Right kidney (tissue), 1 donor: Measurements from ENCODE around the gene FAM117B.
"Not testable (repeated sequence)": the region's sequence is repeated elsewhere in the genome, so short reads cannot be mapped to it uniquely, and the experiment has no call there.

Experiments used
- DNase-seq: peaks from one replicate; pipeline ENCODE4 v3.0.0-alpha.2; 2016

Gene FAM117B

DNA sequence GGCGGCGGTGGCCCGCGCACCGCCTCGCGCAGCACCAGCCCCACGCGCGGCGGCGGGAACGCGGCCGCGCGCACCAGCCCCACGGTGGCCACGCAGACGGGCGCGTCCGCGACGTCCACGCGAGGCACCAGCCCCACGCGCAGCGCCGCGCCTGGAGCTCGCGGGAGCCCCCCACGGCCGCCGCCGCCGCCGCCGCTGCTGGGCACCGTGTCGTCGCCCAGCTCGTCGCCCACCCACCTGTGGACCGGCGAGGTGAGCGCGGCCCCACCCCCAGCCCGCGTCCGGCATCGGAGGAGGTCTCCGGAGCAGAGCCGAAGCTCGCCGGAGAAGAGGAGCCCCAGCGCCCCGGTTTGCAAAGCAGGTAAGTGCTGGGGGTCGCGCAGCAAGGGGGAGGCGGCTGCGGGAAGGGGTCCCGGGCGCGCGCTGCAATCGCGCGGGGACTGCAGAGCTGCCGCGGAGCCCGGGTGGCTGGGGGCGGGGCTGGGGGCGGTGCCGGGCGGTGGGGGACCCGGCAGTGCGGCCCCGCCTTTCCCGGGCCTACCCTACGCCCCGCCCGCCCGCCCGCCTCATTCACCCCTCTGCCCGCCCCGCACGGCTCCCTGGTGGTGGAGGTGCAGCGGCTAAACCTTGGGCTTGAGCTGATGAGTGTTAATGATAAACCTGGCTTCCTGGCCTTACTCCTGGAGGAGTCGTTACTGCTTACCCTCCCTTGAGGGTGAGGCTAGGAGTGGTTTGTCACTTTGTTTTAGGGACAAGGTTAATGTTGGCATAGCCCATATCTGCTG lies 851 bp downstream of the FAM117B start:
- DNase-seq = peak; percentile 80

DNA sequence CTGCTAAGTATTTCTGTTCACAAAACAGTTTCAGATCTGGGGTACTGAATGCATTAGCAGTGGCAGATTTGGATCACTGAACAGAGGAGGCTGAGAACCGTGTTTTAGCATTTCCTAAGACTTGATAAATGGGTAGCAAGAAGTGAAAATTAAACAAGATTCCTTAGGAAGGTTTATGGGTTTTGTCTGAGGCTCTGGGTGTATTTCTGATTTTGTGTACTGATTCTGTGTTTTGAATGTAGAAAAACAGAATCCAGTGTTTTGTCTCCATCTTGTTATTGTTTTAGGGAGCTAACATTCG lies 1.4 kb downstream of the FAM117B start:
- DNase-seq = no peak

DNA sequence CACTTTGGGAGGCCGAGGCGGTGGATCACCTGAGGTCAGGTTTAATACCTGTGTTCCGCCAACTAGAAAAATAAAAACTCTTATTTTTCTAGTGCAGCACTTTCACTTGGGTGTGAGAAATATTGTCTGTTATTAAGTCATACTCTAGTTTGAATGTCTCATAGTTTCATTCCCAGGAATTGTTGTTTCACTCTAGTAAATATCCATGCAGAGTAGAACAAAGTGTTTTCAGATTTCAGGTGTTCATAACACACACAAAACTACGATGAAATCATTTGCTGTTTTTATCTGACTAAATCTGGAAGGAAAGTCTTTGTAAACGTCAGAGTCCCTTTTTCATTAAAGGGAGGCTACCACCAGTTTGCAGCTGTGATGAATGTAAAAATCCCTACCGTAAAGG lies 4.0 kb downstream of the FAM117B start:
- DNase-seq = no peak

DNA sequence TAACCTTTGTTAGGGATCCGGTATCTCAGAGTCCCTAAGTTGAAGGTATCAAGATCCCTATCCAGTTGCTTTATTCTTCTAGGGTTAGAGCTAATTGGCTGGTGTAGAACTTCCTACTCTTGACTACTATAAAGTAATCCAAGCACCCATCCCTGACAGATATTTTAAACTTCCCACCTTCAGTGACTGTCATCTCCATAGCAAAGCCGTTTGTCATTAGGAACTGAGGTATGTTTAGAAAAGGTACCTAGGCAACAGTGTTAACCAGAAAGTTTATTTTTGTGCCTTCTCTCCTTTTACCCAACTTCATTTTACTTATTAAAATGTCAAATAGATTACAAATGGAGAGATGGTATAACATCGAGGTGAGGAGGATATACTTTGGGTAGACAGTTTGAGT lies 4.5 kb downstream of the FAM117B start:
- no peak for DNase-seq

DNA sequence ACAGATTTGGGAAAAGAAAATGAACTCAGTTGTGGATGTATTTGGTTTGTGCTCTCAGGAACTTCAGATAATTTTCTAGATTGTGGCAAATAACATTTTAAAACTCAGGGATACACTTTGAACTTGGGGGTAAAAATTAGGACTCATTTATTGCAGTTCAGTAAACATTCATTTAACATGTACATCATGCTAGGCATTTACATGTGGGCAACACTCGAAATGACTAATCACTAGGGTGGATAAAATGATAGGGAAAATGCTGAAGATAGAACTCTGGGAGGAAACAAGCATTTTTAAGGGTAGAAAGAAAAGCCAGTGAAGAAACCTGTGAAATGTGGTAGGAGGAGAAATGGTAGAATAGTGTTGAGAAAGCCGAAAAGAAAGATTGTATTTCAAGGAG lies 7.8 kb downstream of the FAM117B start:
- DNase-seq = no peak

DNA sequence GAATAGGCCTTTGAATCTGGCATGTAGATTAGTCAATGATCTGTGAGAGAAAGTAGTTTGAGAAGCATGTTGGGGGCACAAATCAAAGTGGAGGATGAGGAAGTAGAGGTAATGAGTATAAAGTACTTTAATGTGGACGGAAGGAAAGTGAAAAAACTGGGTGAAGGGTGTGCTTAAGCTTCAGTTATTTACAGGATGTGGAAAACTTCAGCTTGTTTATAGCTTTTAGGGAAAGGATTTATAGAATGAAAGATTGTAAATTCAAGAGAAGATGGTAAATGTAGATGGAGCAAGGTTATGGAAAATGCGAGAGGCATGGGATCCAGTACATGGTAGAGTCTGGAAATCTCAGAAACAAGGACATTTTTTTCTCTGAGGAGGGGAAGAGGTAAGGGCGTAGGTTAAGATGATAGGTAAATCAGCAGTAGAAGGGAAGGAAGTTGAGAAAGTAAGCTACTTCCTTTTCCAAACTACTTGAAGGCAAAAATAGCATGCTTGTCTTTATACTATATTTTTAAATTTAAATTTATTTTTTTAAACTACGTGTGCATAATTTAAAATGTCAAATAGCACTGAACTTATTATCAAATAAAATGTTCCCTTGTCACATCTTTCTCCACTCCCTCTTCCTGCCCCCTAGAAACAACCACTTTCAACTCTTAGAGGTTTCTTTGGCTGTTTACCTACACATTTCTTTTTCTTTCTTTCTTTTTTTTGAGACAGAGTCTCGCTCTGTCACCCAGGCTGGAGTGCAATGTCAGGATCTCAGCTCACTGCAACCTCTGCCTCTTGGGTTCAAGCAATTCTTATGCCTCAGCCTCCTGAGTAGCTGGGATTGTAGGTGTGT lies 8.5 kb downstream of the FAM117B start:
- DNase-seq = no peak

DNA sequence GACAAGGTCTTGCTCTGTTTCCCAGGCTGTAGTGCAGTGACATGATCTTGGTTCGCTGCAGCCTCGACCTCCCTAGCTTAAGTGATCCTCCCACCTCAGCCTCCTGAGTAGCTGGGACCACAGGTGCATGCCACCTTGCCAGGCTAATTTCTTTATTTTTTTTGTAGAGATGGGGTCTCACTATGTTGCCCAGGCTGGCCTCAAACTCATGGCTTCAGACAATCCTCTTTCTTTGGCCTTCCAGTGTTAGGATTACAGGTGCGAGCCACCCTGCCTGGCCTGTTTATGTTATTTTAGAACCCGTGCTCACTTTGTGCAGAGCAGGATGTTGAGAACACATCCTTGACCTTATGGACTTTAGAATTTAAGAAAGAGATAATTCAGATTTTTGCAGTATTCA lies 17.4 kb downstream of the FAM117B start:
- DNase-seq = no peak

DNA sequence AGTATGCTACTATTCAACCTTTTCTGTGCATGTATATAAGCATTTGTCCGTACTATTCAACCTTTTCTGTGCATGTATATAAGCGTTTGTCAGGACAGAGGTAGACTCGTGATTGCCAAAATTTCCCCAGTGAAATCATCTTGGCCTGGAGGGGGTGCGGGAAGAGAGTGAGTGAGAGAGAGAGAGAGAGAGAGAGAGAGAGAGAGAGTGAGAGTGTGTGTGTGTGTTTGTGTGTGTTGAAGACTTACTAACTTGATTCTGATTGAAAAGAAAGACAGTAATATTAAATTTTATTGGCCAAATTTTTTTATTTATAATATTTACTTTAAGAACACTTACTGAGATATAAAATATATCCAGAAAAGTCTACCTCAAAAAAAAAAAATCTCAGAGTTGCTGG lies 19.1 kb downstream of the FAM117B start:
- DNase-seq = no peak

DNA sequence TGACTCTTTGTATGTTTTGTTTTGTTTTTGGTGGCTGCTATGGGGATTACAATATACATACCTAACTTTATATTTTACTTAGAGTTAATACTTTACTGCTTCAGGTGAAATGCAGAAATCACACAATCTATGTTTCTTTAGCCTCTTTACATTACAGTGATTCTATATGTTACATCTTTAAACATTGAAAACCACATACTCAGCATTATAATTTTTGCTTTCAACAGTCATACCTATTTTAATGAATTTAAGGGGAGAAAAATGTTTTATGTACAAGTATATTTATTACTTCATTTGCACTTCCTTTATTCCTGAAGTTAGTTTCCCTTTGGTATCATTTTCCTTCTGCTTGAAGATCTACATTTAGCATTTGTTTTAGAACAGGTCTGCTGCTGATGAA lies 23.1 kb downstream of the FAM117B start:
- no peak for DNase-seq

DNA sequence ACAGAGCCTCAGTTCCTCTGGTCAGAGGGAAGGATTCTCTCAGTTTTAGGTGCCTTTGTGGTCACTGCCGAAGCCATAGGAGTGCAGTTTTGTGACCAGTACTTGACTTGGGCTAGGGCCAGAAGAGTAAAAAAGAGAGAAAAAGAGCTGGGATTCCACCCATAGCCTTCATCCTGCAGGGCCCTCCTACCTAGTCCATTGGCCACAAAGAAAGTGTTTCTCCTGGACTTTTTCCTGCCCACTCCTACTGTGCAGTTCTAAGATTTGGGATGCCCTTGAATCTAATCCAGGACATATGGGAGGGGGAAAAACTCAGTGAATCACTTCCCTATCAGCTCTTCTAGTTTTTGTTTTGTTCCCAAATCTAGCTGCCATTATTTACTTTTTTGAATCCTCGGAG lies 26.0 kb downstream of the FAM117B start:
- no peak for DNase-seq

DNA sequence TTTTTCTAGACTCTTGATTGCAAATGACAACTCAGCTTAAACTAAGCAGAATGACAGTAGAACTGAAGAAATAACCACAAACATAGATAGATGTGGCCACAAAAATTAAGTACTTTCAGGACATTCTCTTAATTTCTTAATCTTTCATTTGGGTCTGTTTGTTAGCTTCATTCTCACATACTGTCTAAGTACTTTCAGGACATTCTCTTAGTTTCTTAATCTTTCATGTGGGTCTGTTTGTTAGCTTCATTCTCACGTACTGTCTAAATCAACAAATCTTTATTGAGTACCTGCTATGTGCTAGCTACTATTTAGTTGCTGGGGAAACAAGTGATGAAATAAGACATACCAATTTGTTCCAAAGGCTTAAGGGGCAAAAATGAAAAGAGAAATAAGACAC lies 35.1 kb downstream of the FAM117B start:
- no peak for DNase-seq

DNA sequence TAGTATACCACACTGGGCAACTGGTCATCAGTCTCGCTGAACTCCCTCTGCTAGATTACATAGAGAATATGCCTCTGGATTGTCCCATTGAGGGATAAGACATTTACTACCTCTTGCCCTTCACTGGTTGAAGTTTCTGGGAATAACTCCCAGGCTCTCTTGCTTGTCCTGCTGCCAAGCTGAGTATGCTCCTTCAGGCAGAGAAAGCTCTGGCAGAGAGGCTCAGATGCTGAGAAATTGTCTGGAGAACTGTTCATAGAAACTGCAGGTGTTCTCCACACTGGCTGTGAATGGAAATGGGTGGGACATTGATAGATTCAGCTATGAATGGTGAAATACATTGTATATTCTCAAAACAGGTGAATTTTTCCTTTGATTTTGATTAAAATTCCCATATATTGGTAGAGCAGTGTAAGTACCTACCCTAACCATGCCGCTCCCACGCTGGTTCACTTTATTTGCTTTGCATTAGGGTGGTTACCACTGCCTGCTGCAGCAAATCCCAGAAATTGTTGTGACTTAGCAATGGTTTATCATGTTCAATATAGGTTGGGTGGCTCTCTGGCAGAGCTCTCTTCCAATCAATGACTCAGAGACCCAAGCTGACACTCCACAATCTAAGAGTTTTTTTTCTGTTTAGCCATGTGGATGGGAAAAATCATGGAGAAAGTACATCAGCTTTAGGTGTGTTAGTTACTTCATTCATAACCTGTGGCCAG lies 36.7 kb downstream of the FAM117B start:
- DNase-seq = no peak

DNA sequence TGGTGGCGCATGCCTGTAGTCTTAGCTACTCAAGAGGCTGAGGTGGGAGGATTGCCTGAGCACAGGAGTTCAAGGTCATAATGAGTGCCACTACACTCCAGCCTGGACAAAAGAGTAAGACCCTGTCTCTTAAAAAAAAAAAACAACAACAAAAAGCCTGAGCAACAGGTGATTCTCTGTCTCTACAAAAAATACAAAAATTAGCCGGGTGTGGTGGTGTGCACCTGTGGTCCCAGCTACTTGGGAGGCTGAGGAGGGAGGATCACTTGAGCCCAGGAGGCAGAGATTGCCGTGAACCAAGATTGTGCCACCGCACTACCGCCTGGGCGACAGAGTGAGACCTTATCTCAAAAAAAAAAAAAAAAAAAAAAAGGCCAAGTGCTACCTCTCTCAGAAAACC lies 40.3 kb downstream of the FAM117B start:
- DNase-seq = not testable (repeated sequence)

DNA sequence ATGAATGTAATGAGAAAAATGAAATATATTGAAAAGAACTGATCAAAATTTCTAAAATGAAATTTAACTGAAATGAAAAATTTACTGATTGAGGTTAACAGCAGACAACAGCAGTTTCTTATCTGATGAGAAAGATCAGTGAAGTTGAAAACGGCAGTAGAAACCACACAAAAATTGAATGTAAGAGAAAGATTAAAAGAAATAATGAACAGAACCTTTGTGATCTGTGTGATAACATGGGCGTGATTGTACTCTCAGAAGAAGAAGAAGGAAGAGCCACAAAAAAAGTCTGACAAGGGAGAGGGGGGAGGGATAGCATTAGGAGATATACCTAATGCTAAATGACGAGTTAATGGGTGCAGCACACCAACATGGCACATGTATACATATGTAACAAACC lies 45.2 kb downstream of the FAM117B start:
- no peak for DNase-seq

DNA sequence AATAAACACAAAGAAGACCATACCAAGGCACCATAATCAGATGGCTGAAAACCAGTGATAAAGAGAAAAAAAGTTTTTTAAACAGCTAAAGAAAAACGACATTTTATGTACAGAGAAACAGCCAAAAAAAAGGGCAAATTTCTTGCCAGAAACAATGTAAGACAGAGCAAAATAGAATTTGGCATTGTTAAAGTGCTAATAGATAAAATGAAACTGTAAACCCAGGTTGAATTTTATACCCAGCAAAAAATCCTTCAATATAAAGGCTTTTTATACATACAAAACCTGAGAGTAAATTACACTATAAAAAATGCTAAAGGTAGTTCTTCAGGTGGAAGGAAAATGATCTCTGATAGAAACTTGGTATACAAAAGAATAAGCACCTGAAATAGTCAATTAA lies 45.7 kb downstream of the FAM117B start:
- no peak for DNase-seq

DNA sequence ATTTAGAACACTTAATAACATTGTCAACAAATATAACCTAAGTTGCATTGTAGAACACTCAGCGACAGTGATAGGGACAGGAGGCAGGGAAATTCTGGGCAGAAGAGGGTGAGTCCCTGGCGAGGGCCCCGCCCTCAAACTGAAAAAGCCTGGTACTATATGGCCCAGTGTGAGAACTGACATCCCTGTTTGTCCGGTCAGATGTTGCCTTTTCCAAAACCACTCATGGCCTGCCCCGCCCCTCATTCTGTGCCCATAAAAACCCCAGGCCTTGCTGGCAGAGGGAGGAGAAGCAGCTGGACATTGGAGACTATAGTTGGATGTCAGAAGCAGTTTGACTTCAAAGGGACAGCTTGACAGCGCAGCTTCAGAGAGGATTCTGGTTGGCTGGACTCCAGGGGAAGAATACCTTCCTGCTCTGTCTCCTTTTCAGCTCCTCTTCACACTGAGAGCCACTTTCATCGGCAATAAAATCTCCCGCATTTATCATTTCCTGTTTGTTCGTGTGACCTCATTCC lies 47.0 kb downstream of the FAM117B start:
- DNase-seq = no peak

DNA sequence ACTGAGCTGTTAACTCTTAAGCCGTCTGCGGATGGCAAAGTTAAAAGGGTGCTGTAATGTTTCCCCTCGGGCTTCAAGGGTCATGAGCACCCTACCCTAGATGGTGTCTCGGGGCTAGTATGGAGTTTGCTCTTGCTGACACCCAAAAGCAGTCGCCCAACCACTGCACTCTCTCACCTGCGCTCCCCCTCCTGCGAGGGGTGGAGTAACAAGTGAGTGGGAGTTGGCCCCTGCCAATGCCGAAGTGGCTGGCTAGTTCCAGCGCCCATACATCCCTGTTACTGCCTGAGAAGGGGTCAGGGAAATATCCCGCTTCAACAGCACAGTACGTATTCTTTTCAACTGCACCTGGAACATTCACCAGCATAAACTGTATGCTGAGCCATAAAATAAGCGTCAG lies 47.5 kb downstream of the FAM117B start:
- no peak for DNase-seq

DNA sequence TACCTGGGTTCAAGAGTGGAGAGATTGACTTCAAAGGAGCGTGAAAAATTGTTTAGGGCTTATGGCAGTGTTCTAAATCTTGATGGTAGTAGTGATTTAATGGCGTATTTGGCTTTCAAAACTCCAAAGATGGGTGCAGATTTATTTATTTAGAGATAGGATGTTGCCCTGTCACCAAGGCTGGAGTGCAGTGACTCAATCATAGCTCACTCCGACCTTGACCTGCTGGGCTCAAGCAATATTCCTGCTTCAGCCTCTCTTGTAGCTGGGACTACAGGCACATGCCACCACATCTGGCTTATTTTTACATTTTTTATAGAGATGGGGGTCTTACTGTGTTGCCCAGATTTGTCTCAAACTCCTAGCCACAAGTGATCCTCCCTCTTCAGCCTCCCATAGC lies 52.5 kb downstream of the FAM117B start:
- DNase-seq = no peak

DNA sequence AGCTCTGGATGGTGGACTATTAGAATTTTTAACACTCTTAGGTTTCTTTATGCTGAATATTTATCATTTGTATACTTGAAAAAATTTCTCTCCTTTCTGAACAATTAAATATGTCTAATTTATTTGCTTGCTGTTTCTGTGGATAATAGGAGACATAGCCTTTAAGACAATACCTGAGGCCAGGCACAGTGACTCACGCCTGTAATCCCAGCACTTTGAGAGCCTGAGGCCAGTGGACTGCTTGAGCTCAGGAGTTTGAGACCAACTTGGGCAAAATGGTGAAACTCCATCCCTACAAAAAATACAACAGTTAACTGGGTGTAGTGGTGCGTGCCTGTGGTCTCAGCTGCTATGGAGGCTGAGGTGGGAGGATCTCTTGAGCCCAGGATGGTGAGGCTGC lies 54.7 kb downstream of the FAM117B start:
- no peak for DNase-seq

DNA sequence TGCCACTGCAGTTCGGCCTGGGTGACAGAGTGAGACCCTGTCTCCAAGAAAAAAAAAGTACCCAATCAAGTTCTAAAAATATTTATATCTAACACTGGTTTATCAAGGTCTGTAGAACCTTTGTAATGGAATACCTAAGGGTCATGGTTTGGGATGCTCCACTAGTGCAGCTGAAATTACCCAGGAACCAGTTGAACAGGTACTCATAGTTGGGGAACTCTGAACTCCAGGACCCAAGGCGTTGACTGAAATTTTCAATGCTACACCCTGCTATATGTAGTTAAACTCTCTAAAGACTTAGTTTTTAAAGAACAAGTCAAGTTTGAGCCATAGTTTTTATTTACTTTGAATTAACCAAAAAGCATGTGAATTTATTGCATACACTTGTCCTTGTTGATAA lies 55.1 kb downstream of the FAM117B start:
- DNase-seq = no peak

DNA sequence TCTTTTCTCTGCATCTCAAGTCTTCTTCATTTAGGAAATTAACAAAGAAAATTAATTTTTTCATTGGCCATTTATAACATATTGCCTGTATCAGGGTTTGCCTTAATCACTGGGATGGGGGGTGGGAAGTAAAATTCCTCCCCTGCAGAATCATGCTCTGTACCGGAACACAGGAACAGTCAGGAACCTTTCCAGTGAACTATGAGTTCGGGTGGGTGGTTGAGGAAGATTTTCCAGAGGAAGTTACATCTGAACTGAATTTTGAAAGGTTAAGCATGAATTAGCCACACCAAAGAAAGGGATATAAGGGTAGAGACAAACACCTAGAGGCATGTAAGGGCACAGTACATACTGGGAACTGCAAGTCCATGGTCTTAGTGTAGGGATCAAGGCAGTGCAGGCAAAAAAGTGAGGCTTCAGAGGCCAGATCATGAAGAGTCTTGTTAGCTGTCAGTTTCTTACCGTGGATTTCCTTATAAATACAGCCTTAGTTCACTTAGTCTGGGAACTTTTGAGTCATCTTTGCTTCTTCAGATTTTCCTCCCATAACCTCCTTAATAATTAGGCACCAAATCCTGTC lies 55.6 kb downstream of the FAM117B start:
- DNase-seq = no peak

DNA sequence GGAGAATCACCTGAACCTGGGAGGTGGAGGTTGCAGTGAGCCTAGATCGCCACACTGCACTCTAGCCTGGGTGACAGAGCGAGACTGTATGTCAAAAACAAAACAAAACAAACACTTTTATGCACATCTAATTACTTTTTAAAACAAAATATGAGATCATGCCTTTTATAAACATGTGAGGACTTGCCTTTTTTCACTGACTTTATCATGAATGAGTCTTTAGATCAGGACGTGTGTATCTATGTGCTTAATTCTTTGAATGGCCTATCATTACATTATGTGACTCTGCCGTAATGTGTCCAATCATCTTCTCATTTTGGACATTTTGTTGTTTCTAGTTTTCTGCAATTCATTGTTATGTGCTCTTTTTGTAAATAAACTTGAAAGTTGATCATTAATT lies 58.7 kb downstream of the FAM117B start:
- no peak for DNase-seq

DNA sequence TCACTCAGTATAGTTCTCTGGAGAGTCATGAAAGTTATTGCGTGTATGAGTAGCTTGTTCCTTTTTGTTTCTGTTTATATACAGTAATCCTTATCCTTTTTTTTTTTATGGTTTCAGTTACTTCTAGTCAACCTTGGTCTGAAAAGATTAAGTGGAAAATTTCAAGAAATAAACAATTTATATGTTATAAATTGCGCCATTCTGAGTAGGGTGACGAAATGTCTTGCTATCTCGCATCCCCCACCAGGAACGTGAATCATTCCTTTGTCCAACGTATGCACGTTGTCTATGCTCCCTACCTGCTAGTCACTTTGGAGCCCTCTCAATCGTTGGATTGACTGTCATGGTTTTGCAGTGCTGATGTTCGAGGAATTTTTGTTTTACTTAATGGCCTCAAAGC lies 60.4 kb downstream of the FAM117B start:
- DNase-seq = no peak
